Measurements from ENCODE around the gene MAPK12. TPM values are rescaled to one million over a fixed set of nuclear protein-coding genes. Genes with fewer than 3 reads are reported as not detected.

MAPK12 gene
- total RNA-seq, 1 donor from 2014 or later: 12.4 TPM

GRCh38 chr22:50246242-50247175 lies 15.0 kb downstream of the MAPK12 start:
- peak; percentile 23 for FAIRE-seq
- Histone ChIP-seq H3K36me3 (ENCODE audit: control insufficient read depth, insufficient read depth, low read length) (peaks cover 21% of the 10 kb centered on the region), H3K4me3 (ENCODE audit: low read depth, low read length) (no peak overlapping the region)

DNA sequence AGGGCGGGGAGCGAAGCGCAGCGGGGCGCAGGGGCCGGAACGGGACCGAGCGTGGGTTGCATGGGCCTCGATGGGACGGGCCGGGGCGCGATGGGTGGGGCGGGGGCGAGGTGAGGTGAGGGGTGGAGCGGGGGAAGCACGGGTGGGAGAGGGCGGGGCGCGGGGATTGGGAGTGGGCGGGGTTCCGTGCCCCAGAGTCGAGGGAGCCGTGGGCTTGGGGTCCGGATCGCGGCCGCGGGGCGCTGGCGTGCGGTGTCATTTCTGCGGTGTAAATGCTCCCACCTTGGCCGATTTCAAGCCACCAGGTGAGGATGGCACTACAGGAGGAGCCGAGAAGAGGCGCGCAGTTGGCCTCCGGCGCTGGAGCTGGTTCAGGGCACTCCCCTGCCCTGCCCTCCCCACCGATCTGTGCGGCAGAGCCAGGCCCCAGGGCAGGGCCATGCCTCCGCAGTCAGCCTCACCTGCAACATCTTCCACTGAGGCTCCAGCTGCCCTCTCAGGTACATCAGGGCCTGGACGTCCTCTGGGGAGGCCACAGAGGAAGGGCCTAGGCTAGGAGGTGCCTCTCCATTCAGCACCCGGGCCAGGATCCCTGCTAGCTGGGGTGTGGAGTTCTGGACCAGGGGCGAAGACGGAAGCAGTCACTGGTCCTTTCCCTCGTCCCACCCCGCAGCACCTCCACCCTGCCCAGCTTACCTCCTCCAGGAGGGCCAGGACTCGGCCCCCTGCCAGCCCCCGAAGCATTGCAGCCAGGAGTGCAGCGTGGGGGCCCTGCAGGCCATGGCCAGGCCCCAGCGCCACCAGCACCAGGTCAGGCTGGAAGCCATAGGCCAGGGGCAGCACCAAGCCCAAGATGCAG lies 16.0 kb downstream of the MAPK12 start:
- DNase-seq (ENCODE audit: low read depth): no peak

More at GRCh38 chr22:50246242-50247175, 15.0 kb downstream of the MAPK12 start:
- peak; percentile 30 for TF ChIP-seq CTCF (IDR thresholded peaks at IDR 0.05; ENCODE audit: insufficient read depth, low read length, severe bottlenecking)
- H3K27me3 ChIP-seq (ENCODE audit: control insufficient read depth, insufficient read depth, low read length): no peaks in the 10 kb centered on the region
- DNase-seq (ENCODE audit: low read depth): no peak

DNA sequence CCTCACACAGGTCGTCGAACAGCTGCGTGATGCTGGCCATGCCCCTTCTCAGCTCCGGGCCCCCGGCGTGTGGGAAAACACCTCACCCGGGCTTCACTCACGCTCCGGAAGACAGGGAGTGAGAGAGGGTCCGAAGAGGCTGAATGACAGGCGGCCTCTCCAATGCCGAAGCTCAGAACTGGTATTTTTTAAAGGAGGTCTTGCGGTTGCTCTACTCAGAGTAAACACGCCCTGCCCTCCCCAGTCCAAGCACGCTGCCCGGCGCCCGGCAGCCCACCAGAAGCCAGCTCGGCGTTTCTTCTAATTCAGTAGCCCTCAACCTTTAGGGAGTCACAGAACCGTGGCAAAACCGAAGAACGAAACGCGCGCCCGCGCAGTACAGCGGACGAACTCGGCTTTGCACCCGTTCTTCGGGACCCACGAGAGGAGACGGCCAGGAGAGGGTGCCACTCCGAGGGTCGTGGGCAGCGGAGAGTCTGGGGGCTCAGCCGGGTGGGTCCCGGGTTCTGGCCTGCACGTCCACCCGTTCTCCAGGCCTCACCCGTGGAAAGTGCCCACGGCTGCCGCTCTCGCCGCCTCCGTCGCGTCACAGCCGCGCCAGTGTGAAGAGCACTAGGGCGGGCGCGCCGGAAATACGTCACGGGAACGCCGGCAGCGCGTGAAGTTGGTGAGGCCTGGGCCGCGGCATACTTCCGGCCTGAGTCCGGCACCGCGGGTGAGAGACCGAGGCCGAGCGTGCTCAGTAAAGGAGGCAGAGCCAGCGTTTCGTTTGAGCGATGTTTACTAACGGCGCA lies 16.9 kb downstream of the MAPK12 start, which contains the start of gene TUBGCP6:
TSS of gene TUBGCP6 (minus strand) at position 604 of the 794 bp plus-strand sequence. CDS start at position 40, 564 bp downstream.
- peak; percentile 26 for TF ChIP-seq CTCF (IDR thresholded peaks at IDR 0.05; ENCODE audit: insufficient read depth, low read length, severe bottlenecking)
- Histone ChIP-seq H3K27me3 (ENCODE audit: control insufficient read depth, insufficient read depth, low read length) (no peaks in the 10 kb centered on the region), H3K36me3 (ENCODE audit: control insufficient read depth, insufficient read depth, low read length) (peaks cover 21% of the 10 kb centered on the region), H3K4me3 (ENCODE audit: low read depth, low read length) (peak within 1 kb of the TSS; percentile 93)
- FAIRE-seq (no peak), DNase-seq (ENCODE audit: low read depth) (peak; percentile 69)

More for the DNA sequence above, 16.0 kb downstream of the MAPK12 start:
- no peak for FAIRE-seq
- no peak for TF ChIP-seq CTCF (IDR thresholded peaks at IDR 0.05; ENCODE audit: insufficient read depth, low read length, severe bottlenecking)
- Histone ChIP-seq H3K36me3 (ENCODE audit: control insufficient read depth, insufficient read depth, low read length) (peaks cover 21% of the 10 kb centered on the region), H3K27me3 (ENCODE audit: control insufficient read depth, insufficient read depth, low read length) (no peaks in the 10 kb centered on the region), H3K4me3 (ENCODE audit: low read depth, low read length) (peak overlapping the region; percentile 93)

DNA sequence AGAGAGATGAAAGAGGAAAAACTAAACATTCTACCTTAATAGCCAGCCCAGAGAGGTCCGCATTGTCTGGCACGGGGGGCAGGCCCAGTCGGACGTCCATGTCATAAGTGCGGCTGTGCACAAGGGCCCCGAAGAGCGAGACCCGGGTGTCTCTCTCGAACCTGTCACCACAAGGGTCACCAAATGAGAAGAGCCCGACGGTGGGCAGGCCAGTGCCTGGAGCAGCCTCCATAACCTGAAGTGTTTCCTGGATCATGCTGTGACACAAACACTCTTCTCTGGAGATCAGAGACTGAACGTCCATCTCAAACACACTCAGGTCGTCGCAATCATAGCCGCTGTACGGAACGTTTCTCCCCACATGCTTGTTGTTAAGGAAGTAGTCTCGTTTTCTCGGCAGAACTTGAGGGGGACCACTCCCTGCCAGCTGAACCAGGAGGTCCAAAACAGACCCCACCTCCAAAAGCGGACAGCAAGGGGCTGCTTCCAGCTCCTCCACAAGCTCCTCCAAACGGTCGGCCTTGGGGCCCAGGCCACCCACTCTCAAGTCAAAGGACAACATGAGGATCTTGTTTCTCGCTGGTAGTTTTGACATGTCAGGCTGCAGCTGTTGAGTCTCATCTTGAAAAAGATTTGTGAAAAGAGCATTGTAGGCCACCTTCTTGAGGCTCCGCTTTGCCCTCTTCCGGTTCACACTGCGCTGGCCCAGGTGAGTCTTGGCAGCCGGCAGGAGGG lies 17.6 kb downstream of the MAPK12 start:
- no peak for TF ChIP-seq CTCF (IDR thresholded peaks at IDR 0.05; ENCODE audit: insufficient read depth, low read length, severe bottlenecking)
- peak; percentile 47 for FAIRE-seq
- no peak for DNase-seq (ENCODE audit: low read depth)
- no peaks in the 10 kb centered on the region for H3K27me3 ChIP-seq (ENCODE audit: control insufficient read depth, insufficient read depth, low read length)
- H3K4me3 ChIP-seq (ENCODE audit: low read depth, low read length): peak overlapping the region; percentile 93
- peaks cover 21% of the 10 kb centered on the region for H3K36me3 ChIP-seq (ENCODE audit: control insufficient read depth, insufficient read depth, low read length)

Data from bronchial epithelial cell (primary cell).